HL-60 (cell line): Measurements from ENCODE around the gene DSCAML1.

Experiments used
- CTCF ChIP-seq: IDR thresholded peaks from one replicate; pipeline ENCODE4 v1.5.1; 2011; ENCODE audit warnings: low read length, control low read depth, inconsistent platforms; ENCODE audit not compliant: insufficient read depth
- POLR2AphosphoS5 ChIP-seq: IDR thresholded peaks from 2 replicates; pipeline ENCODE4 v1.6.1; 2012; ENCODE audit warnings: low read depth
- REST ChIP-seq: IDR thresholded peaks from 2 replicates; pipeline ENCODE4 v1.6.1; 2012; ENCODE audit warnings: low read depth; ENCODE audit not compliant: insufficient replicate concordance
- SPI1 ChIP-seq: IDR thresholded peaks from 2 replicates; pipeline ENCODE4 v1.6.1; 2012; ENCODE audit warnings: low read depth, mild to moderate bottlenecking, borderline replicate concordance

- TF ChIP-seq CTCF (no peak), POLR2AphosphoS5 (no peak), REST (no peak), SPI1 (no peak)
Measured at GRCh38 chr11:117392979-117393378, 404.0 kb downstream of the DSCAML1 start.
